Measurements from ENCODE around the gene CDK16. TPM values are rescaled to one million over a fixed set of nuclear protein-coding genes. Genes with fewer than 3 reads are reported as not detected.

The CDK16 gene
- total RNA-seq, 1 donor from 2014 or later = 181 TPM

Other genes starting within 250 kb of the CDK16 start
- gene RGN, start 140.2 kb upstream of the CDK16 start, total RNA-seq (ENCODE audit: unreplicated experiment) = 2.7 TPM
- gene NDUFB11, start 74.0 kb upstream of the CDK16 start, total RNA-seq (ENCODE audit: unreplicated experiment) = 161 TPM
- 74.6 TPM for gene RBM10, start 73.5 kb upstream of the CDK16 start, total RNA-seq (ENCODE audit: unreplicated experiment)
- 503 TPM for gene UBA1, start 24.9 kb upstream of the CDK16 start, total RNA-seq (ENCODE audit: unreplicated experiment)
- 190 TPM for gene USP11, start 14.3 kb downstream of the CDK16 start, total RNA-seq (ENCODE audit: unreplicated experiment)
- 2.9 TPM for gene ZNF157, start 151.9 kb downstream of the CDK16 start, total RNA-seq (ENCODE audit: unreplicated experiment)

All from glutamatergic neuron (in vitro differentiated cells).